H1 (cell line): ENCODE results near the gene MEIS3.

Experiments used
- BRCA1 ChIP-seq: IDR thresholded peaks from 2 replicates; pipeline ENCODE4 v1.6.1; 2012; ENCODE audit warnings: low read depth, low read length, improper control_type of control experiment
- CEBPB ChIP-seq: IDR thresholded peaks from 2 replicates; pipeline ENCODE4 v1.6.1; 2012; ENCODE audit warnings: low read depth, low read length
- CTCF ChIP-seq, 3 experiments: IDR thresholded peaks; 1 replicate in 2 of 3; 2 replicates in 1 of 3; pipeline versions ENCODE4 v1.5.1 to v1.6.1; 2011; ENCODE audit warnings: low read length in 3 of 3, mild to moderate bottlenecking in 3 of 3, inconsistent platforms in 2 of 3, low read depth in 1 of 3, moderate library complexity in 1 of 3; ENCODE audit not compliant: insufficient read depth in 1 of 3; ENCODE audit errors: control extremely low read depth in 1 of 3
- EP300 ChIP-seq, 2 experiments: IDR thresholded peaks; 1 replicate in 1 of 2; 2 replicates in 1 of 2; pipeline ENCODE4 v1.6.1; 2011 to 2012; ENCODE audit warnings: low read depth in 2 of 2, low read length in 2 of 2, mild to moderate bottlenecking in 2 of 2, borderline replicate concordance in 1 of 2, inconsistent platforms in 1 of 2, moderate library complexity in 1 of 2
- EZH2 ChIP-seq: fragments of 200-600 bp; sonication (generic); IDR thresholded peaks from 2 replicates; pipeline ENCODE4 v1.7.1; 2012; ENCODE audit warnings: low read depth, mild to moderate bottlenecking, moderate library complexity, low read length, inconsistent platforms; ENCODE audit not compliant: severe bottlenecking
- GABPA ChIP-seq: IDR thresholded peaks from 2 replicates; pipeline ENCODE4 v1.6.1; 2011; ENCODE audit warnings: mild to moderate bottlenecking, low read length, moderate library complexity, borderline replicate concordance; ENCODE audit not compliant: insufficient read depth
- JUND ChIP-seq: IDR thresholded peaks from 2 replicates; pipeline ENCODE4 v1.6.1; 2011; ENCODE audit warnings: mild to moderate bottlenecking, improper control_type of control experiment, low read length
- MAX ChIP-seq: IDR thresholded peaks from 2 replicates; pipeline ENCODE4 v1.6.1; 2012; ENCODE audit warnings: inconsistent platforms
- POLR2AphosphoS5 ChIP-seq: IDR thresholded peaks from 2 replicates; pipeline ENCODE4 v1.6.1; 2011; ENCODE audit warnings: low read depth, low read length
- RFX5 ChIP-seq: IDR thresholded peaks from 2 replicates; pipeline ENCODE4 v1.6.1; 2011; ENCODE audit warnings: low read depth, low read length, improper control_type of control experiment, borderline replicate concordance
- SIN3A ChIP-seq, 2 experiments: IDR thresholded peaks in 1 of 2; conservative IDR thresholded peaks in 1 of 2; 2 replicates each; pipeline ENCODE4 v1.6.1; 2011 to 2012; ENCODE audit warnings: low read length in 2 of 2, improper control_type of control experiment in 1 of 2, low read depth in 1 of 2, mild to moderate bottlenecking in 1 of 2
- USF2 ChIP-seq: IDR thresholded peaks from 2 replicates; pipeline ENCODE4 v1.6.1; 2011; ENCODE audit warnings: low read length, improper control_type of control experiment
- ZNF274 ChIP-seq: IDR thresholded peaks from 2 replicates; pipeline ENCODE4 v1.7.0; 2012; ENCODE audit warnings: low read length, borderline replicate concordance; ENCODE audit errors: extremely low read depth

- TF ChIP-seq CTCF (IDR thresholded peaks at IDR 0.05; ENCODE audit: control extremely low read depth in 1 of 3, insufficient read depth in 1 of 3, low read depth in 1 of 3, low read length in 3 of 3) (no peak), SIN3A (conservative IDR thresholded peaks at IDR 0.05 in 1 of 2, IDR thresholded peaks at IDR 0.05 in 1 of 2; ENCODE audit: low read depth in 1 of 2, low read length in 2 of 2) (no peak), GABPA (no peak), EP300 (IDR thresholded peaks at IDR 0.05; ENCODE audit: borderline replicate concordance in 1 of 2, low read depth in 2 of 2, low read length in 2 of 2) (no peak), ZNF274 (no peak), RFX5 (no peak), CEBPB (no peak), POLR2AphosphoS5 (no peak), BRCA1 (no peak), EZH2 (no peak), JUND (no peak), USF2 (no peak), MAX (no peak)
Measured at GRCh38 chr19:47422417-47423163, 3.3 kb upstream of the MEIS3 start.
